Activated T-cell treated with anti-CD3 and anti-CD28 coated beads for 1 hour (primary cell): ENCODE results near the gene ZNF793.

Experiments used
- DNase-seq: peaks from one replicate; pipeline ENCODE4 v3.0.0-alpha.2; 2020; ENCODE audit warnings: low read depth

The ZNF793 gene

GRCh38 chr19:37506387-37507166 is at the start of gene ZNF793:
ZNF793 (plus strand) TSS chr19:37506939; CDS start chr19:37523440, 16,501 bp downstream.
- DNase-seq = peak; percentile 68

- DNase-seq = no peak
These were observed 40.4 kb upstream of the ZNF793 start for GRCh38 chr19:37466277-37466797.

GRCh38 chr19:37466798-37467607 is 39.7 kb upstream of the ZNF793 start, which contains the start of gene ZNF569:
ZNF569 (minus strand) TSS chr19:37467444; CDS start chr19:37444921, 22,523 bp downstream.
- peak; percentile 78 for DNase-seq

GRCh38 chr19:37467608-37468090 is 39.1 kb upstream of the ZNF793 start:
- DNase-seq = no peak

- DNase-seq = peak; percentile 81
These were observed 37.6 kb upstream of the ZNF793 start, which contains the start of gene ZNF570 for GRCh38 chr19:37468961-37469777. ZNF570 (plus strand) TSS chr19:37469356; CDS start chr19:37470355, 999 bp downstream.

- DNase-seq = no peak
These were observed 36.5 kb upstream of the ZNF793 start for GRCh38 chr19:37470216-37470615.

GRCh38 chr19:37472165-37472564 is 34.6 kb upstream of the ZNF793 start:
- DNase-seq = no peak

GRCh38 chr19:37484406-37485168 is 22.2 kb upstream of the ZNF793 start:
- DNase-seq = no peak

GRCh38 chr19:37492213-37492612 is 14.5 kb upstream of the ZNF793 start:
- no peak for DNase-seq

- DNase-seq = peak; percentile 62
These were observed 767 bp upstream of the ZNF793 start for GRCh38 chr19:37505958-37506386.

- no peak for DNase-seq
These were observed 377 bp downstream of the ZNF793 start for GRCh38 chr19:37507167-37507464.

GRCh38 chr19:37511186-37511585 is 4.4 kb downstream of the ZNF793 start:
- no peak for DNase-seq

- DNase-seq = no peak
These were observed 5.1 kb downstream of the ZNF793 start for GRCh38 chr19:37511821-37512220.

GRCh38 chr19:37513397-37513796 is 6.7 kb downstream of the ZNF793 start:
- no peak for DNase-seq

GRCh38 chr19:37519890-37520289 is 13.2 kb downstream of the ZNF793 start:
- DNase-seq = no peak

- DNase-seq = no peak
These were observed 30.7 kb downstream of the ZNF793 start for GRCh38 chr19:37537391-37537947.

GRCh38 chr19:37551129-37551993 is 44.6 kb downstream of the ZNF793 start:
- peak; percentile 7 for DNase-seq

- no peak for DNase-seq
These were observed 56.8 kb downstream of the ZNF793 start for GRCh38 chr19:37563518-37563917.

- no peak for DNase-seq
These were observed 58.1 kb downstream of the ZNF793 start for GRCh38 chr19:37564624-37565369.
